HG03565 (cell line): ENCODE data around the gene ABCB10.
"Not testable (repeated sequence)": the region's sequence is repeated elsewhere in the genome, so short reads cannot be mapped to it uniquely, and the experiment has no call there.

Experiments used
- ATAC-seq: cut with Tn5 transposase; IDR thresholded peaks from one replicate; pipeline ENCODE4 v1.9.1; 2021; ENCODE audit warnings: mild to moderate bottlenecking, moderate library complexity; ENCODE audit not compliant: unreplicated experiment

The ABCB10 gene

GRCh38 chr1:229539863-229540506 is 18.5 kb downstream of the ABCB10 start:
- no peak for ATAC-seq

DNA sequence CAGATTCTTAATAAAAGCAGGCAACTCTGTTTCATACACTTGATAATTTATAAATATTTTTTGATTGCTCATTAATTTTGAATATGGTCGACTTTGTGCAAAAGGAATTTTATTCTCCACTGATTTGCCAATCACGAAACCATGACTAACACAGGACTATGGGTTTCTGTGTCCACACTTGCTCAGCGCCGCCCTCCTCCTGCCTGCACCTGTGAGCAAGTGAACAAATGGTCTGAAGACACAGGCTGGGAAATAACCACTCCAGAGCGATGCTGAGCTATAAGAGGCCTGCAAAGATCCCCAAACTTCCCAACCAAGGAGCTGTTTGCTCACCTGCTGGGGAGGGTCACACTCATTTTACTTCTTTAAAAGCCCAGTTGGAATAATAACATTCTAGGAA is 19.6 kb downstream of the ABCB10 start:
- no peak for ATAC-seq

- ATAC-seq, result no peak
These were observed 20.6 kb downstream of the ABCB10 start for GRCh38 chr1:229537894-229538293.

DNA sequence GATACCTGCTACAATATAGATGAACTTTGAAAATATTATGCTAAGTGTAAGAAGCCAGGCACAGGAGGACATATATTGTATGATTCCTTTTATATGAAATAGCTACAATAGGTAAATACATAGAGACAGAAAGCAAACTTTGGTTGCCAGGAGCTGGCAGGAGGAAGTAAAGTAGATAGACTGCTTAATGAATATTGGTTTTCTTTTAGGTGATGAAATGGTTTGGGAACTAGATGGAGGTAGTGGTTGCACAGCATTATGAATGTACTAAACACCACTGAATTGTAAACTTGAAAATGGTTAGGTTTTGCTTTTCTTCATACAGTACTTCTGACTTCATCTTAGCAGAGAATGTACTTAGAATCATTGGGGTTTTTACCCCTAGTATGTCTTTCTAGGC is 21.5 kb downstream of the ABCB10 start:
- ATAC-seq, result no peak

DNA sequence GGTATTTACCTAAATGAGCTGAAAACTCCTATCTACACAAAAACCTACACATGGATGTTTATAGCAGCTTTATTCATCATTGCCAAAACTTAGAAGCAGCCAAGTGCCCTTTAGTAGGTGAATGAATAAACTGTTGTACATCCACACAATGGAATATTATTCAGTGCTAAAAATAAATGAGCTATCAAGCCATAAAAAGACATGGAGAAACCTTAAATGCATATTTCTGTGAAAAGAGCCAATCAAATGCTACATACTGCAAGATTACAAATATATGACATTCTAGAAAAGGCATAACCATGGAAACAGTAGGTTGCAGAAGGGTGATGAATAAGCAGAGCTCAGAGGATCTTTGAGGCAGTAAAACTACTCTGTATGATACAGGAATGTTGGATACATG is 23.3 kb downstream of the ABCB10 start:
- ATAC-seq, result no peak

DNA sequence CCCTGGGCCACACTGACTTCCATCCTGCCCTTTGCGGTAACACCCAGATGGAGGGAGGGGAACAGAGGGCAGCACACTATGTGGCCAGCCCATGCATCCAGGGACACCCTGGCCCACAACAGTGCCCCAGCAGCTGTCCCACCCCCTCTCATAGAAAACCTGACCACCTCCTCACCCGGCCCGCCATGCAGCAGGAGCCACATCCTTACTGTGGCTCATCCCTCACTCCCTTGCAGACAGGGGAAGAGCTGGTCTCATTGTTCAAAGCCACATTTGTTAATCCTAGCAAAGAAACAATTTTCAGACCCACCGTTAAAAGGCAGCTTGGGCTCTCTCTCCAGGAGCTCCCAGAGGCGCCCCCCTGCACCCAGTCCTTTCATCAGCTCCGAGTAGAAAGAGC is 27.2 kb downstream of the ABCB10 start:
- ATAC-seq, result no peak

- ATAC-seq, result no peak
These were observed 28.9 kb downstream of the ABCB10 start for GRCh38 chr1:229529639-229530038.

- ATAC-seq, result no peak
These were observed 31.8 kb downstream of the ABCB10 start for GRCh38 chr1:229526695-229527094.

GRCh38 chr1:229523052-229523451 is 35.5 kb downstream of the ABCB10 start:
- no peak for ATAC-seq

DNA sequence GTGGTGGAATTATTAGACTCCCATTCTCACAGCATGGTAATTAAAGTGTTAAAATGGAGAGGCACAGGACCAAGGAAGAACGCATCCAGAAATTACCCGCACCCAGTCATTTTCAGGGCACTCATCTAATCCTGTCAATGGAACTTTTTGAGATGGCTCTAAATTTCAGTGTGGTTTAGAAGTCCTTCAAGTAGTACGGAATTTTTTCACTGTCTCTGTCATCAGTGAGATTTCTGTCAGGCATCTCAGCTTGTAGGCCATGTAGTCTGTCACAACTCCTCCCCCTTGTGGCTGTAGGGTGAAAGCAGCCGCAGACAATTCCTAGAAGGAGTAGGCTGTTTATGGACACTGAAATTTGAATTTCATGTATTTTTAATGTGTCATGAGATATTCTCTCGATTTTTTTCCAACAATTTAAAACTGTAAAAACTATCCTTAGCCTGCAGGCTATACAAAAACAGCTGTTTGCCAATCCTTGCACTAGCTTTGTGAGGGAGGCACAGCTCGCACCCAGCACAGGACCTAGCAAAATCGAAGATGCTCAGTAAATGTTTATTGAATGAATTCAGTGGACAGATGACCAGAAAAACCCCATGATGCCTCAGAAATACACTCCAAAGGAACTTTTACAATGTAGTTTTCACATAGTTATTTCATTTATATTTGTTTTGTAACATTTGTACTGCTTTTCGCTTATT is 43.8 kb downstream of the ABCB10 start:
- ATAC-seq, result no peak

DNA sequence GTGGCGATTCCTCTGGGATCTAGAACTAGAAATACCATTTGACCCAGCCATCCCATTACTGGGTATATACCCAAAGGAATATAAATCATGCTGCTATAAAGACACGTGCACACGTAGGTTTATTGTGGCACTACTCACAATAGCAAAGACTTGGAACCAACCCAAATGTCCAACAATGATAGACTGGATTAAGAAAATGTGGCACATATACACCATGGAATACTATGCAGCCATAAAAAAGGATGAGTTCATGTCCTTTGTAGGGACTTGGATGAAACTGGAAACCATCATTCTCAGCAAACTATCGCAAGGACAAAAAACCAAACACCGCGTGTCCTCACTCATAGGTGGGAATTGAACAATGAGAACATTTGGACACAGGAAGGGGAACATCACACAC is 46.9 kb downstream of the ABCB10 start:
- not testable (repeated sequence) for ATAC-seq

GRCh38 chr1:229511201-229511600 is 47.3 kb downstream of the ABCB10 start:
- not testable (repeated sequence) for ATAC-seq

GRCh38 chr1:229509576-229509975 is 48.9 kb downstream of the ABCB10 start:
- ATAC-seq, result no peak

DNA sequence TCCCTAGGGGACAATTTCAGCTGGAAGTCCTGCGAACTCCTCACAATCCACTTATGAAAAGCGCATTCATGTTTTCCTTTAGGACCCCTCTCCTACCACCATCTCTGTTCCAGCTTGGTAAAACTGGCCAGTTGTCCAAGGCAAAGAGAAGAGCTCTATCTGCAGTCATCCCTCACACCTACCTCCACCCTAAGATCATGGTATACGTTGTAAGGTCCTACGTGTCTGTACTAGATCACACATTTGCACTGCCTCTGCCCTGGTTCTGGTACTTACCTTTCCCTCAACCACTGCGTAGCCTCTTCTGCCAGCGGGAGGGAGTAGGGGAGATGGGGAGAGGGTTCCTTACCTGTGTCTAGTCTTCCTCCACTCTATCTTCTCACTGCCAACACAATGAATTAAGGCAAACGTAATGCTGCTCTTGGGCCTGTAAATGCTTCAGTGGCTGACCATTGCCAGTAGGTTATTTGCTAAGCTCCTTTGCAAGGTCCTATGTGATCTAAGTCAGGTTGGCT is 49.6 kb downstream of the ABCB10 start:
- ATAC-seq, result no peak

DNA sequence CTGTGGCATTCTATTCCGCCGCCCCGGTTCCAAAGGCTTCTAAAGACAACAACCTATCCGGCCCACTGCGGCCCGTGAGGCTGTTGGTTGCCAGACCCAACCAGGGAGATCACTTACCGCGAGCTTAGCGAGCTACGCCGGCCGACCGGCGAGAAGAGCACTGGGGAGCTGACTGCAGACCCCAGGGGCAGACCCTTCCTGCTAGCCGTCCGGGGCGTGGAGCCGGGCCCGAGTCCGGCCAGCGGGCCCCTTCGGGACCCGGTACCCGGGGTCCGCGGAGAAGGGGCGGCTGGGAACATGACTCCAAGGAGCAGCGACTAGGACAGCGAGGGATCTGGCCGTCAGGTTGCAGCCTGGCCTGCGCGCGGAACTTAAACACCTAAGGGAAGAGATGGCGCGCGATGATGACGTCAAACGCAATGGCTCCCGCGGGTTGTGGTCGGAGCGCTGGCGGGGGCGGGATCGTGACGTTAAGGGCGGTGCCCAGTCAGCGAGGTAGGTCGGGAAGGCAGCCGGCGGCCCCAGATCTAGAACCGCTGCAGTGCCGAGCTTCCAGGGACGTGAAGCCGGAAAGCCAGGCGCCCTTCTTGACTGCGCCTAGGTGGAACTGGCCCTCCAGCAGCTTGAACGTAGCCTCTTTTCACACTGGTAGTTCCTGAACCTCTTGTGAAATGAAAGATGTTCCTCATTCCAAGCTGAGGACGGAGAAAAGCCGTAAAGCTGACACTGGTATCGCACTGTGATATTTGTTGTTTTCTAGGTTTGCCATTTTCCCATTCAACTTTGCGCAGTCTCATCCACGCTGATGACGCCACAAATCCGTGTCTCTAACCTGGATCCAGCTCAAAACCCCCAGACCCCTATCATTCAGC is 50.3 kb downstream of the ABCB10 start, which contains the start of gene NUP133:
Gene NUP133, minus strand, starts transcription at position 391 of the 872 bp plus-strand sequence. Its CDS starts 92 bp downstream, at position 299.
- peak; percentile 70 for ATAC-seq

DNA sequence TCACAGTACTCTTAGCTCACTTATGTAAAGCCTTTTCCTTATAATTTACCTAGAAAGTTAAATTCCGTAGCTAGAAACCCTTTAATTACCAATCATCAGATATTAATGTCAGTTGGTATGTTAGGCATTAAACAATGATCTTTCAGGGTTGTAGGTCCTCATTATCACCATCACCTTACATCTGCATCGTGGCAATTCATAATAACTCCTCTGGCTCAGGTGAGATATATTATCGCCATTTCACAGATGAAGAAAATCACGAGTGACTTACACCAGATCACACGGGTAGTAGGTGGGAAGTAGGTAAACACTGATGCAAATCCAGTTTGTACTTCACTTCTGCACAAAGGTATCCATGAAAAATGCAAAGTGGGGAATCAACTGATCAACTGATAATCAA is 51.0 kb downstream of the ABCB10 start:
- ATAC-seq, result no peak

GRCh38 chr1:229506633-229507032 is 51.9 kb downstream of the ABCB10 start:
- no peak for ATAC-seq

GRCh38 chr1:229495782-229496181 is 62.7 kb downstream of the ABCB10 start:
- ATAC-seq, result no peak

- ATAC-seq, result no peak
These were observed 71.3 kb downstream of the ABCB10 start for GRCh38 chr1:229487181-229487580.

GRCh38 chr1:229485318-229485717 is 73.2 kb downstream of the ABCB10 start:
- ATAC-seq, result no peak

DNA sequence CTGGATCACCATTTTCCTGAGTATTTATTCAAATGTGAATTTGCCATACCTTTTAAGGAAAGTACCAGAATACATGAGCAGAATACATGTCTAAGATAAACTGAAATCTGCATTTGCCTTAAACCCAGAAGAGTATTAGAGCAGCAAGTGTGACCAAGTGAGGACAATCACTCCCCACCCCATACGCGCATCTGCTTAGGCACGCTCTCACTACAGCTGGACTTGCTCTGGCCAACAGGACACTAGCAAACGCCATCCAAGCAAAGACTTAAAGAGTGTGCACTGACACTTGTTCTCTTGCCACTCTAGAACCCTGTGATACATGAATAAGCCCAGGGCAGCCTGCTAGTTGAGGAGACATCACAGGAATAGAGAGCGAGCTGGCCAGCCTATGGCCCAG is 76.0 kb downstream of the ABCB10 start:
- ATAC-seq, result no peak
